GM21367 (cell line): ENCODE measurements around the gene PRKAA2.
"Not testable (repeated sequence)": the region's sequence is repeated elsewhere in the genome, so short reads cannot be mapped to it uniquely, and the experiment has no call there.

Experiments used
- ATAC-seq: cut with Tn5 transposase; IDR thresholded peaks from one replicate; pipeline ENCODE4 v1.9.1; 2021; ENCODE audit not compliant: unreplicated experiment

PRKAA2 gene

GRCh38 chr1:56644919-56645676, at the start of gene PRKAA2:
Gene PRKAA2, plus strand, starts transcription at chr1:56645314. Its CDS starts 74 bp downstream, at chr1:56645388.
- ATAC-seq = no peak

GRCh38 chr1:56595397-56596191, 49.5 kb upstream of the PRKAA2 start:
- not testable (repeated sequence) for ATAC-seq

- ATAC-seq = not testable (repeated sequence)
Observed at GRCh38 chr1:56610097-56610496, 35.0 kb upstream of the PRKAA2 start.

- ATAC-seq = not testable (repeated sequence)
Observed at GRCh38 chr1:56610770-56611169, 34.3 kb upstream of the PRKAA2 start.

GRCh38 chr1:56617141-56617540, 28.0 kb upstream of the PRKAA2 start:
- ATAC-seq = no peak

- no peak for ATAC-seq
Observed at GRCh38 chr1:56625819-56626440, 19.2 kb upstream of the PRKAA2 start.

- no peak for ATAC-seq
Observed at GRCh38 chr1:56626546-56626945, 18.6 kb upstream of the PRKAA2 start.

- no peak for ATAC-seq
Observed at GRCh38 chr1:56627019-56627635, 18.0 kb upstream of the PRKAA2 start.

GRCh38 chr1:56627636-56628039, 17.5 kb upstream of the PRKAA2 start:
- ATAC-seq = no peak

- ATAC-seq = no peak
Observed at GRCh38 chr1:56630786-56631185, 14.3 kb upstream of the PRKAA2 start.

GRCh38 chr1:56631901-56632300, 13.2 kb upstream of the PRKAA2 start:
- ATAC-seq = no peak

GRCh38 chr1:56634981-56635380, 10.1 kb upstream of the PRKAA2 start:
- ATAC-seq = no peak

GRCh38 chr1:56638248-56638647, 6.9 kb upstream of the PRKAA2 start:
- ATAC-seq = no peak

- ATAC-seq = no peak
Observed at GRCh38 chr1:56639211-56639610, 5.9 kb upstream of the PRKAA2 start.

GRCh38 chr1:56643661-56644060, 1.5 kb upstream of the PRKAA2 start:
- ATAC-seq = no peak

- no peak for ATAC-seq
Observed at GRCh38 chr1:56644064-56644918, 823 bp upstream of the PRKAA2 start.

- no peak for ATAC-seq
Observed at GRCh38 chr1:56645677-56646305, 677 bp downstream of the PRKAA2 start.

- ATAC-seq = no peak
Observed at GRCh38 chr1:56646611-56647010, 1.5 kb downstream of the PRKAA2 start.

- ATAC-seq = no peak
Observed at GRCh38 chr1:56647106-56647505, 2.0 kb downstream of the PRKAA2 start.

- no peak for ATAC-seq
Observed at GRCh38 chr1:56648546-56648945, 3.4 kb downstream of the PRKAA2 start.
